GM18519 (cell line): ENCODE results near the gene DDX60.
"Not testable (repeated sequence)": the region's sequence is repeated elsewhere in the genome, so short reads cannot be mapped to it uniquely, and the experiment has no call there.

Experiments
- ATAC-seq: cut with Tn5 transposase; IDR thresholded peaks from one replicate; pipeline ENCODE4 v1.9.1; 2021; ENCODE audit warnings: mild to moderate bottlenecking, moderate library complexity; ENCODE audit not compliant: unreplicated experiment, low FRiP score

The DDX60 gene

GRCh38 chr4:168293386-168293975 lies 25.1 kb downstream of the DDX60 start:
- no peak for ATAC-seq

- ATAC-seq = no peak
Observed at GRCh38 chr4:168291242-168291641, 27.3 kb downstream of the DDX60 start.

- ATAC-seq = not testable (repeated sequence)
Observed at GRCh38 chr4:168285850-168286249, 32.7 kb downstream of the DDX60 start.

GRCh38 chr4:168279556-168279955 lies 39.0 kb downstream of the DDX60 start:
- no peak for ATAC-seq

GRCh38 chr4:168275836-168276235 lies 42.7 kb downstream of the DDX60 start:
- no peak for ATAC-seq

GRCh38 chr4:168274871-168275270 lies 43.7 kb downstream of the DDX60 start:
- no peak for ATAC-seq

GRCh38 chr4:168273838-168274237 lies 44.7 kb downstream of the DDX60 start:
- no peak for ATAC-seq

GRCh38 chr4:168272488-168272887 lies 46.1 kb downstream of the DDX60 start:
- ATAC-seq = no peak

GRCh38 chr4:168269896-168270295 lies 48.7 kb downstream of the DDX60 start:
- no peak for ATAC-seq

- ATAC-seq = no peak
Observed at GRCh38 chr4:168265327-168265726, 53.2 kb downstream of the DDX60 start.

GRCh38 chr4:168264903-168265302 lies 53.6 kb downstream of the DDX60 start:
- no peak for ATAC-seq

GRCh38 chr4:168263039-168263438 lies 55.5 kb downstream of the DDX60 start:
- ATAC-seq = no peak

- ATAC-seq = no peak
Observed at GRCh38 chr4:168259096-168259495, 59.5 kb downstream of the DDX60 start.

GRCh38 chr4:168257768-168258167 lies 60.8 kb downstream of the DDX60 start:
- ATAC-seq = no peak

- no peak for ATAC-seq
Observed at GRCh38 chr4:168248176-168248710, 70.3 kb downstream of the DDX60 start.

GRCh38 chr4:168247603-168248002 lies 70.9 kb downstream of the DDX60 start:
- no peak for ATAC-seq

- no peak for ATAC-seq
Observed at GRCh38 chr4:168241953-168242352, 76.6 kb downstream of the DDX60 start.

- no peak for ATAC-seq
Observed at GRCh38 chr4:168240821-168241220, 77.7 kb downstream of the DDX60 start.

GRCh38 chr4:168221301-168221700 lies 97.3 kb downstream of the DDX60 start:
- ATAC-seq = no peak

GRCh38 chr4:168220893-168221292 lies 97.7 kb downstream of the DDX60 start:
- no peak for ATAC-seq

- no peak for ATAC-seq
Observed at GRCh38 chr4:168218645-168219044, 99.9 kb downstream of the DDX60 start.

GRCh38 chr4:168213511-168213910 lies 105.0 kb downstream of the DDX60 start:
- ATAC-seq = not testable (repeated sequence)

GRCh38 chr4:168212656-168213055 lies 105.9 kb downstream of the DDX60 start:
- no peak for ATAC-seq
